GM15510 (cell line): ENCODE measurements around the gene JAKMIP1.

ENCODE experiments used
- POLR2A ChIP-seq: IDR thresholded peaks from 3 replicates; pipeline ENCODE4 v1.6.1; 2011; ENCODE audit warnings: borderline replicate concordance; ENCODE audit not compliant: insufficient read length; ENCODE audit errors: extremely low read depth

The JAKMIP1 gene

DNA sequence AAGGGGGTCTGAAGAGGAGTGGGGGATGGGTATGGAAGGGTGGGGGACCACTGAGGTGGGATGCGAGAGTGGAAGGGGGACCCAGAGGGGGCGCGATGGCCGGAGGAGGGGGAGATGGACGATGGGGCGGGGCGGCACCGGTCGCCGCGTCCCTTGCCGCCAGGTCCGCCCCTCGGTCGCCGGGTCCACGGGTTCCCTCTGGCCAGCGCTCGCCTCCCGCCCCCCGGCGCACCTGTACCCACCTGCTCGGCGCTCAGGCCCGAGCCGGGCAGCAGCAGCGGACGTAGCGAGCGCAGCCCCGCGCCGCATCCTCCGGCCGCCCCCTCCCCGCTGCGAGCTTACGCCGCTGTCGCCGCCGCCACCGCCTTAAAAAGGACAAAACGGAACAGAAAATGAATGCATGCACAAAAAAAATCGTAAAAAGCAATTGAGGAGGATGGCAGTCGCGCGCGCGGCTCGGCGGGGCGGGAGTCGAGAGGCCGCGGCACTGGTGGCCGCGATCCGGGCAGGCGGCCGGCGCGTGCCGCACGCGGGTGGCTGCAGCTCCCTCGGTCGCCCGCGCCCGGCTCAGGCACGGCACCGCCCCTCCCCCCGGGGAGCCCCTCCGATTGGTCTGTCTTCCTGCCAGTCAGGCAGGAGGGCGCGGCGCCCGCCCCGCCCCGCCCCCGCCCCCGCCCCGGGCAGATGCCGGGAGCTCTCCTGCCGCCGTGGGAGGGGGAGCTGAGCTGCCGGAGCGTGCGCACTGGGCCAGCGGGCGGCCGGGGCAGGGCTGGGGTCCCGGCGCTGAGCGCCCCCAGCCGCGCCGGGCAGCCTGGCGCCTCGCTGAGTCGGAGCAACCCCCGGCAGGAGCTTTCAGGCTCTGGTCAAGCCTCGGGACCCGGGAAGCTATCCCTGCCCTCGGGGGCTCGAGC lies at the start of gene JAKMIP1:
TSS of gene JAKMIP1 (minus strand) at position 539 of the 911 bp plus-strand sequence. CDS start 87,699 bp downstream, outside the sequence.
- TF ChIP-seq POLR2A: peak; percentile 49

DNA sequence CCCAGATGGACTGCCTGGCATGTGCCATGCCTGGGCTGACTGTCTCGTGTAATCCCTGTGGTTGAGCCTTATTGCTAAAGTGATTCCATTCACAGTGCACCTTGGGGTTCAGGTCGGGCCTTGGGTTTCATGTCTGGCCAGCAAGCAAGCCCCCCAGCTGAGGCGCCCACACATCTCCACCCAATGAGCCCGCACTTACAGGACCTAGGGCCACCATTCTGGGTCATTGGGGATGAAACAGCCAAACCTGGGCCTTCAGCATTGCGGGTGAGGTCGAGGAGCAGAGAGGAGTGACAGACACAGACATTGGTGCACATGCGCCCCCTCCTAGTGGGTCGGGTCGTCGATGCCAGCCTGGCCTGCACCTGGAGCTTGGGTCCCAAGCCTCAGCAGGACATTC lies 48.0 kb upstream of the JAKMIP1 start:
- no peak for TF ChIP-seq POLR2A

DNA sequence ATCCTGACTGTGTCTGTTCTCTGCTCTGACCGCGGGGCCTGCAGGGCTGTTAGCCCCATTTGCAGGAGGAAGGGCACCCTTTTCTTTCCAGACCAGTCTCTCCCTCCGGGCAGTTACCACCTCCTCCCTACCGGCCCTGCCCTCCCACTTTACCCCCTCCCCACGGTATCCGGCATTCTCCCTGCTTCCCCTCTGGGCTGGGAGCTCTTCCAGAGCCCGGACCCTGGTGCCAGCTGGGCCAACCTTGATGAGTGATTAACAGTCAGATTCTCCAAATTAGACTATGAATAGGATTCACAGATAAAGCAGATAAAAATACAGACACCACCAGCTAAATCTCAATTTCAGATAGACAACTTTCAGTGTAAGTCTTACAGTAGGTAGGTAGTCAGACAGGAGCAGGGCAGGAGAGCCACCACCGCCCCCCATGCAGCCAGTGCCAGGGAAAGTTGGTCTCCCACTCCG lies 45.9 kb upstream of the JAKMIP1 start:
- TF ChIP-seq POLR2A: no peak

DNA sequence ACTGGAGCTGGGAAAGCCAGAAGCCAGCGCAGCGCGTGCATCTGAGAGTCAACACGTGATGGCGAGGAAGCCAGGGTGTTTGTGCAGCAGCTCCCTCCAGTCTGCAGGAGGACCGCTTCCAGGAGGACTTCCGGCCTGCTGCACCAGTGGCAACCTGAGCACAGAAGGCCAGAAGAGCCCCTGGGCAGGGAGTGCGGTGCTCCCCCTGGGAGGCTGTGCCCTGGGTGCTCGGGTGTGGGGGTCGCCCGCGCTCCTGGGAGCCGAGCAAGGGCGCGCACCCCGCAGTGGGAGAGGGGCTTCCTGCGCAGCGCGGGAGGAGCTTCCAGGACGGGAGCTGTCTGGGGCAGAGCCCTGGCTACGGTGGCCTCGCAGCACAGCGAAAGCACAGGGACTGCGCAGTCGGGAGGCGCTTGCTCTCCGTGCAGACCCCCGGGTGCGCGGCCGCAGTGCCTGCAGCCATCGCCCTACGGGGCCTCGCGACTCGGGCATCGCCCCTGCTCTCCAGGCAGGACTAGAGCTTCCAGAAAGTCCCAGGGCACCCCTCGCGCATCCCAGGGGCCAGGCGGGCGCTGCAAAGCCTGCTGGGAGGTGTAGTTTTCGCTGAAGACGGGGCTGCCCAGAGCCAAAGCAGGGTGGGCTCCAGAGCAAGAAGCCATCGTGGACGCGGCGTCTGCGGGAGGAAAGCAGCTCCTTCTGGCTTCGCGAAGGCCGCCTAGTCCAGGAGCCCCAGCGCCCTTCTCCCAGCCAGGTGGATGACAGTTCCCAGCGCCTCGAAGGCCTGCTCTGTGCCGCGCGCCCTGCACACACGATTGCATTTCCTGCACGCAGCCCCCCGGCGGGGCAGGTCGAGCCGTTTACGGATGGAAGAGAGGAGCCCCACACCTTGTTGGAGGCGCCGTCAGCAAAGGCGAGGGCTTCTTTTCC lies 45.2 kb upstream of the JAKMIP1 start:
- no peak for TF ChIP-seq POLR2A

DNA sequence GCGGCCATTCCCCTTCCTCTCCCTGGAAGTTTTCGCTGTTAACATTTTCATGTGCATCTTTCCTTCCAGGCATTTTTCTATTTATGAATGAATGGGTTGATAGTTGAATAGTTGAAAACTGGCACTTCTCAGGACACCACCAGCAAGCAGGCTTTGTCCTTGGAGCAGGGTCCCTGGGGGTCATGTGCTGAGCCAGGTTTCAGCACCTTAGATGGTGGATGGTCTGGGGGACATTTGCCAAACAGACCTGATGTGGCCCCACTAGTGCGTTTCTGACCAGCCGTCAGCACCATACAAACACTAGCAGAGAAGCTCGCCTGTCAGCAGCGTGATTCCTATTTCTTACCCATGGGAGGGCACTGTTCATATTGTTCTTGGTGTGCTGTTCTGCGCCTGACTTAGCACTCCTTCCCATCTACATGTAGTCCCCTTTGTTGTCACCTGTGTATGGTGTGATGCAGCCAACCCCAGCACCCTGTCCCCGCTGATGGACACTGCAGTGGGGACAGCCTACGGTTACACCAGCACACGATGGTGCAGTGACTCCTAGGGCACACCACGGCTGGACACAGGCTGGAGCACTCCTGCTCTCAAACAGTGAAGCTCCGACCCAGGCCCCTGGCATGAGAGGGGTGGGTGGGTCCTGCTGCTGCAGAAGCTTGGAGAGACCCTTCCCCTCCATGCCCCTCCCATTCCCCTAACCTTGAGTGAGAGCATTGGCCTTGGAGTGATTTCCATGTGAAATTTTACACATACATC lies 42.1 kb upstream of the JAKMIP1 start:
- no peak for TF ChIP-seq POLR2A

DNA sequence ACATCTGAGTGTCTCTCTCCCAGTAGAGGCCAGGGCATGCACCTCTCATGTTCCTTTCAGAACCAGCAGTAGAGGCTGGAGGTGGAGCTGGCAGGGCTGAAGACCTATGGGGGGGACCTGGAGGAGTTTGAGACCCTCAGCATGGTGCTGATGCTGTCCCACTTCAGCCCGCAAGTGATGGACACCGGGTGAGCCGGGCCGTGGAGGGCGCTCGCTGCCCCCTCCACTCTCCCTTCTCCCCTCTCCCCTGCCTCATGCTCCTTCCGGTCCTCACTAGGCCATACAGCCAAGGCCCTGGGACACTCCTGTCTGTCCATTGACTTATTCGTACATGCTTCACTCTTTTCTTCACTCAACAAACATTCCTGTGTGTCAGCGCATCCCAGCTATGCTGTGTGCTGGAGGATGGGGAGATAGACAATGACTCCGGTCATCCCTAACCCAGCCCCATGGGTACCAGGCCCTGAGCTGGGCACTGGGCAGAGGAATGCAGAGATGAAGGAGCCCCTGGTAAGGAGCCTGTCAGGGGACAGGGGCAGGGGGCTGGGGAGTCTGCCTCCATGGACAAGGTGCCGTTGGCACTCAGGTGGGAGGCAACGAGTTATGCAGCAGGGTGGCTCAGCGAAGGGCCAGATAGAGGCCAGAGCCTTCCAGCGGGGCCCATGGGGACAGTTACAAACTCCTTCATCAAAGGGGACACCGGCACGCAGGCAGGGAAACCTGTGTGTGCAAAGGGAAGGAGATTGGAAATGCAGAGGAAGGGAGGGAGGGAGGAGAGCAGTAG lies 40.9 kb upstream of the JAKMIP1 start:
- no peak for TF ChIP-seq POLR2A

DNA sequence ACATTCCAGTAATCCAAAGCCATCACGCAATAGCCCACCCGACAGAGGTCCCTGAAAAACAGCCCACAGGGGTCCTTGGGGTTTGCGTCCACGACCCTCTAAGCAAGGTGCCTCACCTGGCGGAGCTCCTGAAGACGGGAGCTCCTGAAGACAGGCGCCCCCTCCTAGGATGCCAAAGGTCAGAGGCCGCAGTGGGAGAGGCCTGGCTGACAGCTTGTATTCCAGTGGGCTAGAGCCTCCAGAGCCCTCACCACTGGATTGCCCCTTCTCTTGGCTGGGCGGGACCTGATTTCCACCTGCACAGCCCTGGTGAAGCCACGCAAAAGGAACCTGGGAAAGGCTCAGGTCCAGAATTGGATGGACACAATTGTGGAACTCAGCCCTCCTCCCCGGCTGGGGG lies 39.6 kb upstream of the JAKMIP1 start:
- TF ChIP-seq POLR2A: no peak

DNA sequence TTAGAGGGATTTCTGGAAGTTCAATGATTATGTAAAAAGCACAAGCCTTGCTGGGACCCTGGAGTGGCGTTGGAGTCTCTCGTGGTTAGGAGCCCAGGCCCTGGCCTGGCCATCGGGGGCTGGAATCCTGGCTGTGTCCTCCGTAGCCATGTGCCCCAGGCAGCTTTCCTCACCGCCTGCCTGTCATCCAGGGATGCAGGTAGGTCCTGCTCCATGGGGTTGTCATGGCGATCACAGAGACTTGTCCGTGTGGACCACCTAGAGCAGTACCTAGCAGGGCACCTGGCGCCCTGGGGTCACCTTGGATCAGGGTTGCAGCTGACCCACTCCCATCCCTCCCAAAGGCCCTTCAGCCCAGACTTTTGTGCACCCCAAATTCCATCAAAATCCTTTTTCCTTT lies 39.1 kb upstream of the JAKMIP1 start:
- TF ChIP-seq POLR2A: no peak

DNA sequence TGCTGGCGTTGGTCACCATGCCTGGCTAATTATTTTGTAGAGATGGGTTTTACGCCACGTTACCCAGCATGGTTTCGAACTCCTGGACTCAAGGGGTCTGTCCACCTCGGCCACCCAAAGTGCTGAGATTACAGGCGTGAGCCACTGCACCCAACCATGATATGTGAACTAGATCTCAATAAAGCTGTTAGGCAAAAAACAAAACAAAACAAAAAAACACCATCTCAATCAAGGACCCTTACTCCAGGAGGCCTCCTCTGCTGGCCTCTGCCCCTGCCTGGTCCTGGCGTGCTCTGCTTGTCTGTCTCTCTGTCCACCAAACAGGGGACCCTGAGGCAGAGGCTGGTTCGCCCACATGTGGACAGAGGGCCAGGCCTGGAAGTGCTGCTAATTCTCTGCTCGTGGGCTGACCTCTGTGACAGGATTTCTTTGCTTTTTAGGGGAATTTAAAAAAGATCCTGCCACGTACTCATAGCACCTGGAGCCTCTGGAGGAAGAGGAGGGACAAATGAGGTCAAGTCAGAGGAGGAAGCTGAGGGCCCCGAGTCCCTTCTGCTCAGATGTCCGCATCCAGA lies 36.6 kb upstream of the JAKMIP1 start:
- TF ChIP-seq POLR2A: no peak

DNA sequence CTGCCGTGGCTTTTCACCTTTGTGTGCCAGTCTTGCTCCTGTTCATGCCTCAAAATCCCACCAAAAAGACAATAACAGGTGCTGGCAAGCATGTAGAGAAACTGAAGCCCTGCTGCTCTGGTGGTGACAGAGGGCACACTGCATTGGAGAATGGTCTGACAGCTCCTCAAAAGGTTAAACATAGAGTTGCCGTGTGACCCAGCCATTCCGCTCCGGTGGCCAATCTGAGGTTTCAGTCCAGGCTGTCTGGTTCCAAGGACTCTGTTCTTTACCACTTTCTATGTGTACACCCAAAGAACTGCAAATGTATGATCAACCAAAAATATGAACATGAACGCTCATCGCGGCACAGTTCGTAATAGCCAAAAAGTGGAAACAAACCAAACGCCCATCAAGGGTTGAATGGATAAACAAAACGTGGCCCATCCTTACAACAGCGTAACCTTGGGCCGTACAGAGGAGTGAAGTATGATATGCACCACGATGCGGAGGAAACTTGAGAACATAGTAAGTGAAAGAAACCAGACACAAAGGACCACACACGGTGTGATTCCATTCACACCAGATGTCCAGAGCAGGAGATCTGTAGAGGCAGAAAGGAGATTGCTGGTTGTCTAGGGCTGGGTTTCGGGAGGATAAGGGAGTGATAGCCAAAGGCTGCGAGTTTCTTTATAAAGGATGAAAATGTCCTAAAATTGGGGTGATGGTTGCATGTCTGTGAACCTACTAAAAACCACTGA lies 35.7 kb upstream of the JAKMIP1 start:
- no peak for TF ChIP-seq POLR2A

DNA sequence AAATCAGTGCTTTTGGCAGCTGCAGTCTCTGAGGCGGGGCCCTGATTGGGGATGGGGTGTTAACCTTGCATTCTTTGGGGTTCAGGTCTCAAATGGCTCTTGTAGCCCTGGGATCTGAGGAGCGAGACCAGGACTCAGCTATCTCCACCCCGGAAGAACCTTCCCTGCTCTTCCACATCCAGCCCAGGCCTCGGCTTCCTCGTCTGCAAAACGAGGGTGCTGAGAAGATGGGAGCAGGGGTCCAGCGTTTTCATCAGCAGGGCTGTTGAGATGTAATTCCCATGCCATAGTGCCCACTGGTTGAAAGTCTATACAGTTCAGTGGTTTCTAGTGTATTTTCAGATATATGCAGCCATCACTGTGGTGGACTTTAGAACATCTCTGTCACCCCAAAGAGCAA lies 34.7 kb upstream of the JAKMIP1 start:
- no peak for TF ChIP-seq POLR2A

DNA sequence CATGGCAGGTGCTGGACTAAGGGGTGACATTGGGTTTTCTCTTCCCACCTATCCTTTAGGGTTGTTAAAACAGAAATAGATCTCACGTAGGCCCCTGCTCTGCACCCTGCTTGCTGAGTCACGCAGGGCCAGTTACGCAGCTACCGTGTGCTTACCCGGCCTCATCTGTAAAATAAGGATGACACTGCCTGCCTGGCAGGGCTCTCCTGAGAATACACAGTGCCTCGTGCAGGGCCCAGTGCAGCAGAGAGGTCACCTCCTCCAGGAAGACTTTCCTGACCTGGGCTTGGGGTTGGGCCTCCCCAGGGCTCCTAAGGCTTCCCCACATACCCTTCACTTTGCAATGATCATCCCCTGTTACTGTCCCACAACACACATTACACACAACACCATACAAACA lies 33.6 kb upstream of the JAKMIP1 start:
- TF ChIP-seq POLR2A: no peak
